Measurements from ENCODE around the gene SUMO2. TPM values are rescaled to one million over a fixed set of nuclear protein-coding genes. Genes with fewer than 3 reads are reported as not detected.
A peak's percentile ranks its signal among the peaks of the same experiment; 100 is the strongest.

The SUMO2 gene
- total and polyA plus RNA-seq, 2 of the 4 experiments (the other 2 are of a cell fraction), result 71.3 to 83.7 TPM

GRCh38 chr17:75183999-75184884 is 1.5 kb upstream of the SUMO2 start:
- H3K27ac ChIP-seq (ENCODE audit: insufficient read depth, low read length), result no peak overlapping the region
- dilution Hi-C loops (cut with HindIII; ENCODE audit: low sequenced_read_pairs, unreplicated experiment) (no loop called here), intact Hi-C loops (cut with micrococcal nuclease) (no loop called here), in situ Hi-C loops (cut with MboI; ENCODE audit: low sequenced_read_pairs) (no loop called here)
- H3K79me1 ChIP-seq (ENCODE audit: low read depth in 1 of 2, low read length in 2 of 2), result peaks cover 3 to 19% of the 10 kb centered on the region in 2 experiments; a peak in 3 of 4 replicates
- no peak overlapping the region for H3K4me2 ChIP-seq (ENCODE audit: low read depth, low read length)
- TF ChIP-seq CEBPB (IDR thresholded peaks at IDR 0.05; ENCODE audit: low read depth, low read length), result no peak
- no peak overlapping the region for H3K18ac ChIP-seq (ENCODE audit: low read depth, low read length)
- no peak overlapping the region for H3K23ac ChIP-seq (ENCODE audit: low read depth, low read length)
- no peak overlapping the region for H2AFZ ChIP-seq (replicated peaks; ENCODE audit: low read length, poor library complexity)
- H4K91ac ChIP-seq (ENCODE audit: insufficient read depth, low read depth, low read length), result no peak overlapping the region
- H4K5ac ChIP-seq (ENCODE audit: low read depth, low read length), result peak overlapping the region; percentile 32; the same call in 1 of the 2 replicates
- WGBS, 2 experiments (ENCODE audit: extremely low coverage in 2 of 2, insufficient read length in 1 of 2), result 97% methylated on average over 6 of the region's 9 CpGs; no CpG with 5 or more reads in 1 of the 2 experiments
- no peak overlapping the region for H3K14ac ChIP-seq (replicated peaks; ENCODE audit: low read depth, low read length)
- H2BK5ac ChIP-seq (ENCODE audit: low read depth, low read length, poor library complexity, severe bottlenecking), result no peak overlapping the region
- no peaks in the 10 kb centered on the region for H3K27me3 ChIP-seq (ENCODE audit: control insufficient read depth, insufficient read depth, low read length)
- H3K4me1 ChIP-seq (ENCODE audit: control insufficient read depth, insufficient read depth, low read length), result no peaks in the 10 kb centered on the region; the same call in 1 of the 2 replicates
- no TSS peak for BruUV-seq (replicated peaks)
- ChIA-PET POLR2A (ENCODE audit: unreplicated experiment) (interaction anchor here (0.5 to 0.6 kb wide), 3 partner anchors 18 to 127 kb away, joined by 3 to 6 read pairs (median 5); no protein-coding TSS in a partner anchor), CTCF (no interaction called here)
- peaks cover 30% of the 10 kb centered on the region for H4K20me1 ChIP-seq (ENCODE audit: insufficient read depth, low read length)
- no peak overlapping the region for H2BK120ac ChIP-seq (ENCODE audit: low read depth, low read length)
- ATAC-seq (ENCODE audit: low read depth) (no peak), DNase-seq (no peak)
- H3K4ac ChIP-seq (ENCODE audit: low read depth, low read length), result no peak overlapping the region
- H4K8ac ChIP-seq (ENCODE audit: low read depth in 2 of 2, low read length in 2 of 2), result peak overlapping the region; percentile 95 to 100; a peak in 3 of 4 replicates
- peaks cover 7% of the 10 kb centered on the region for H3K36me3 ChIP-seq (ENCODE audit: control insufficient read depth, insufficient read depth, low read length)
- peaks cover 6% of the 10 kb centered on the region; the same call in 1 of the 2 replicates for H3K9me1 ChIP-seq (ENCODE audit: insufficient read depth, low read length)
- H3K4me3 ChIP-seq (ENCODE audit: insufficient read depth, low read depth, low read length), result no peak overlapping the region
- H2AK5ac ChIP-seq (ENCODE audit: low read depth, low read length), result peak overlapping the region; percentile 90
- no peak overlapping the region for H3K9ac ChIP-seq (ENCODE audit: low read depth, low read length)
- no peaks in the 10 kb centered on the region for H3K9me3 ChIP-seq (ENCODE audit: control insufficient read depth, insufficient read depth, low read length)
- no peak overlapping the region for H3K56ac ChIP-seq (ENCODE audit: extremely low read depth, insufficient read depth, low read length)
- no peak overlapping the region for H2BK20ac ChIP-seq (ENCODE audit: low read depth, low read length)
- H2AK9ac ChIP-seq (replicated peaks; ENCODE audit: low read depth, low read length, poor library complexity), result peak overlapping the region; percentile 15
- H2BK15ac ChIP-seq (ENCODE audit: low read depth, low read length), result no peak overlapping the region

Measured in IMR-90 (cell line).